Melanocyte of skin (primary cell): ENCODE data around the gene ZNF385B. TPM values are rescaled to one million over a fixed set of nuclear protein-coding genes. Genes with fewer than 3 reads are reported as not detected.

Experiments used
- small RNA-seq, 2 donors: library from RNA; depleted of rRNA; stranded (forward); fragments of <200 nt; gene quantifications; one replicate each; pipeline ENCODE3, GENCODE V24; 2012
- total RNA-seq, 2 donors: library from RNA; depleted of rRNA; stranded (reverse); fragments of >200 nt; gene quantifications; 2 replicates each; pipeline ENCODE4 v1.2.3, GENCODE V29; 2012

Gene ZNF385B
- not detected for total RNA-seq

DNA sequence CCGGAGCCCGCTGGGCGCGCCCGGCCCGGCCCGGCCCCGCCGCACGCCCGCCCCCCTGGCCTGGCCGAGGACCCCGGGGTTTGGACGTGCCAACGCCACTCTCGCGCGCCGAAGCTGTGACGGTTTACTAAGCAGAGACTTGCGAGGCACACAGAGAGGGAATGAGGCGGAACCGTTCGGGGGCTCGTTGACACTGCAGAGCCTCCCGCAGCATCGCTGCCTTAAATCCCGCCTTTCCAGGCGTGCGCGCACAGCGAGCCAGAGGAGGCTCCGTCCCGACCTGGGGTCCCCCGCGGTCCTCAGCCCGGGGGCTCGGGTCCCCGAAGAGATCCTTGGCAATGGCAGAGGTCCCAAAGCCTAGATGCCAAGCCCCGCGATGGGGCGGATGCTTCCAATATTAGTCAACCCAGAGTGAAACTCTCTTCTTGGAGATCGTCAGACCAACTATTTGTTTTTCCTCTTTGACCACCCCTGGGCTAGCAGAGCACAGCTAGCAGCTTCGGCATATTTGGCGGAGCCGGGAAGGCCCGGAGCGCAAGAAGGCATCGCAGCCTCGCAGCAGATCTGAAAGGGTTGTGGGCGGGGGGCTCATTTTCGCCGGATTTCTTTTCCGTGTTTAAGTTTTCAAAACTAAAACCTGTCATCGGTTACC, at the start of gene ZNF385B:
Gene ZNF385B (minus strand): TSS at position 197 of the 652 bp plus-strand sequence.

Small RNA genes lying within 50 kb of the gene (small RNA-seq; reads per million reads assigned to genes)
- gene MIR1258, result 0 reads per million in 2 donors

Other genes starting within 250 kb of the ZNF385B start
- gene CWC22, start 145.7 kb upstream of the ZNF385B start, total RNA-seq, result 10 to 100 TPM in 1 of 2 donors, 1 to 10 TPM in 1; 6.9 to 10.7 TPM